ENCODE results near the gene OR4D2. TPM values are rescaled to one million over a fixed set of nuclear protein-coding genes. Genes with fewer than 3 reads are reported as not detected.
"Not testable (repeated sequence)": the region's sequence is repeated elsewhere in the genome, so short reads cannot be mapped to it uniquely, and the experiment has no call there.

Gene OR4D2
- total RNA-seq, 1 donor from 2014 or later = not detected

DNA sequence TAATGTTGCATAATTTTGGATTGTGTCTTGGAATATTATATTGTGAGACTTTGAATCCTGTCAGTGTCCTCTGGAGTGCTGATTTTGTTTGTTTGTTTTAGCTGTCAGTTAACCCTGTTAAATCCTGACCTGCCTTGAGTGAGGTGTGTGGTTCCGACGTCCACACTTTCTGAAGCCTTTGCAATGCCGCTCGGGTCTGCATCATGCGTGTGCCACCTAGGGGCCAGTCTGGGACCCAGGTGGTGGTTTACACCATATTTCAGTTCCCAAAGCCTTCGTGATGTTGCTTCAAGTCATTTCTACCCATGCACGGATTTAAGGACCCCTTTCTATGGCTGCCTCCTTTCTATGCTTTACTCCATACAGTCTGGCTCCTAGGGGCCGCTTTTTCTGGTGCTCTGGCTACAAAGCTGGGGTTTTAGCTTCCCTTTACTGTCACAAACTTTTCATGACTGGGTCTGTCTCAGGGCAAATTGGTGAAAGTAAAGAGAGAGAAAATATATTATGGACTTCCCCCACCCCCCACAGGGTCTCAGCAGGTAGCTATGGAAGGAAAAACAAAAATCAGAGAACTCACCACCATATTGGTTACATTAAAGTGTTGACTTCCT lies 30.0 kb upstream of the OR4D2 start:
- TF ChIP-seq, protein P1, sequence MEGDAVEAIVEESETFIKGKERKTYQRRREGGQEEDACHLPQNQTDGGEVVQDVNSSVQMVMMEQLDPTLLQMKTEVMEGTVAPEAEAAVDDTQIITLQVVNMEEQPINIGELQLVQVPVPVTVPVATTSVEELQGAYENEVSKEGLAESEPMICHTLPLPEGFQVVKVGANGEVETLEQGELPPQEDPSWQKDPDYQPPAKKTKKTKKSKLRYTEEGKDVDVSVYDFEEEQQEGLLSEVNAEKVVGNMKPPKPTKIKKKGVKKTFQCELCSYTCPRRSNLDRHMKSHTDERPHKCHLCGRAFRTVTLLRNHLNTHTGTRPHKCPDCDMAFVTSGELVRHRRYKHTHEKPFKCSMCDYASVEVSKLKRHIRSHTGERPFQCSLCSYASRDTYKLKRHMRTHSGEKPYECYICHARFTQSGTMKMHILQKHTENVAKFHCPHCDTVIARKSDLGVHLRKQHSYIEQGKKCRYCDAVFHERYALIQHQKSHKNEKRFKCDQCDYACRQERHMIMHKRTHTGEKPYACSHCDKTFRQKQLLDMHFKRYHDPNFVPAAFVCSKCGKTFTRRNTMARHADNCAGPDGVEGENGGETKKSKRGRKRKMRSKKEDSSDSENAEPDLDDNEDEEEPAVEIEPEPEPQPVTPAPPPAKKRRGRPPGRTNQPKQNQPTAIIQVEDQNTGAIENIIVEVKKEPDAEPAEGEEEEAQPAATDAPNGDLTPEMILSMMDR (IDR thresholded peaks at IDR 0.05; ENCODE audit: insufficient read depth, low read length, poor library complexity, severe bottlenecking) = peak; percentile 59
- Histone ChIP-seq H3K36me3 (ENCODE audit: control insufficient read depth, insufficient read depth, low read length) (no peaks in the 10 kb centered on the region), H3K4me3 (ENCODE audit: low read depth, low read length) (no peak overlapping the region), H3K27me3 (ENCODE audit: control insufficient read depth, insufficient read depth, low read length) (peaks cover 5% of the 10 kb centered on the region)
- no peak for DNase-seq (ENCODE audit: low read depth)

DNA sequence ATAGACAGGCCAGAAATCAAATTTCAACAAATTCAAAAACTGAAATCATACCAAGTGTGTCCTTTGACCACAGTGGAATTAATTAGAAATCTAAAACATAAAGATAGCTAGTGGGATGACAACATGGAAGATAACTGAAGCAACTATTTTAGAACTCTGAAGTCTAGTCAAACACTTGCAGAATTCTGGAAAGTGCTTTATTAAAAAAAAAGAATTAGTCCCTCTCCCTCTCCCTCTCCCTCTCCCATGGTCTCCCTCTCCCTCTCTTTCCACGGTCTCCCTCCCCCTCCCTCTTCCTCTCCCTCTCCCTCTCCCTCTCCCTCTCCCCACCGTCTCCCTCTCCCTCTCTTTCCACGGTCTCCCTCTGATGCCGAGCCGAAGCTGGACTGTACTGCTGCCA lies 25.3 kb upstream of the OR4D2 start:
- Histone ChIP-seq H3K36me3 (ENCODE audit: control insufficient read depth, insufficient read depth, low read length) (no peaks in the 10 kb centered on the region), H3K4me3 (ENCODE audit: low read depth, low read length) (no peak overlapping the region), H3K27me3 (ENCODE audit: control insufficient read depth, insufficient read depth, low read length) (no peaks in the 10 kb centered on the region)
- TF ChIP-seq, protein P1 (IDR thresholded peaks at IDR 0.05; ENCODE audit: insufficient read depth, low read length, poor library complexity, severe bottlenecking) = no peak
- DNase-seq (ENCODE audit: low read depth) = no peak

DNA sequence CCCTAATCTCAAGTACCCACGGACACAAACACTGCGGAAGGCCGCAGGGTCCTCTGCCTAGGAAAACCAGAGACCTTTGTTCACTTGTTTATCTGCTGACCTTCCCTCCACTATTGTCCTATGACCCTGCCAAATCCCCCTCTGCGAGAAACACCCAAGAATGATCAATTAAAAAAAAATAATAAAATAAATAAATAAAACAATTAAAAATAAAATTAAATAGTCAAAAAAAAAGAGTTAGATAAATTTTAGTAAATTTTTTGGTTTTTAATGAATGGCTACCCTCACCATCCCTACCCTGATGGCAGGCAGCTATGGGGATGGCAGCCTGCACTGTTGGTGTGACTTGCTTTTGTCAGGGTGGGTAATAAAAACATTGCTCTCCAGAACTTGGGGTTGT lies 23.4 kb upstream of the OR4D2 start:
- not testable (repeated sequence) for DNase-seq (ENCODE audit: low read depth); H3K27me3 ChIP-seq (ENCODE audit: control insufficient read depth, insufficient read depth, low read length); H3K4me3 ChIP-seq (ENCODE audit: low read depth, low read length); H3K36me3 ChIP-seq (ENCODE audit: control insufficient read depth, insufficient read depth, low read length)

DNA sequence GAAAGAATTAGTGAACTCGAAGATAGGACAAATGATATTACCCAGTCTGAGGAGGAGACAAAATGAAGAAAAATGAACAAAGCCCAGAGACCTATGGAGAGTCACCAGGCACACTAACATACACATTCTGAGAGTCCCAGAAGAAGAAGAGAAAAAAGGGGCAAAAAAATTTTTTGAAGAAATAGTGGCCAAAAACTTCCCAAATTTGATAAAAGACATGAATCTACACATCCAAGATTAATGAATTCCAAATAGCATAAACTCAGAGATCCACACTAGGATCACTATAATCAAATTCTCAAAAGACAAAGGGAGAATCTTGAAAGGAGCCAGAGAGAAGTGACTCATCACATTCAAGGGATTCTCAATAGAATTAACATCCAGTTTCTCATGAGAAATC lies 22.0 kb upstream of the OR4D2 start:
- H3K27me3 ChIP-seq (ENCODE audit: control insufficient read depth, insufficient read depth, low read length) = peaks cover 9% of the 10 kb centered on the region
- DNase-seq (ENCODE audit: low read depth) = no peak
- TF ChIP-seq, protein P1 (IDR thresholded peaks at IDR 0.05; ENCODE audit: insufficient read depth, low read length, poor library complexity, severe bottlenecking) = no peak
- H3K36me3 ChIP-seq (ENCODE audit: control insufficient read depth, insufficient read depth, low read length) = no peaks in the 10 kb centered on the region
- no peak overlapping the region for H3K4me3 ChIP-seq (ENCODE audit: low read depth, low read length)

DNA sequence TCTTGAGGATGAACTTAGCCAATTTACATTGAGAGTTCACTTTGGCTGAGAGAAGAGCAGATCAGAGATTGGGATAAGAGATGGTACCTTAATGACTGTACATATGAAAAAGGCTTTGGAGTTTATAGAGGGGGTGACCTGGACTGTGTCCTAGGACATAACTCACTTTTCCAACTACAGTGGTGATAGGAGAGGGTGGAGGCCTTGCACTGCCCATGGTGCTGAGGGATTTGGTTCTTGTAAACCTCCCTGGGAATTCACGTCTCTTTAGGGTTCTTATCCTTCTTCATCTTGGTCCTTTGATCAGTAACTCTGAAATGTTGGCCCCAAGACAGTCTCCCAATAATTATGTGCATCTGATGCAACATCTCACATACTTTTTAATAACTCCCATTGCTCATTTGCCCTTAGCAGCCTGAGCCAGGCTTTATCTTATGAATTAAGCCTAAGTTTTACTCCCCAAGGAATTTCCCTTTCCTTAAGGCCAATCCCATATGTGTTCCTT lies 18.8 kb upstream of the OR4D2 start, which contains the start of gene OR4D1:
Gene OR4D1 (plus strand): TSS at position 455 of the 505 bp plus-strand sequence. CDS start 6,770 bp downstream, outside the sequence.
- Histone ChIP-seq H3K36me3 (ENCODE audit: control insufficient read depth, insufficient read depth, low read length) (no peaks in the 10 kb centered on the region), H3K4me3 (ENCODE audit: low read depth, low read length) (no peak within 1 kb of the TSS), H3K27me3 (ENCODE audit: control insufficient read depth, insufficient read depth, low read length) (peaks cover 16% of the 10 kb centered on the region)
- TF ChIP-seq, protein P1 (IDR thresholded peaks at IDR 0.05; ENCODE audit: insufficient read depth, low read length, poor library complexity, severe bottlenecking) = no peak
- no peak for DNase-seq (ENCODE audit: low read depth)

DNA sequence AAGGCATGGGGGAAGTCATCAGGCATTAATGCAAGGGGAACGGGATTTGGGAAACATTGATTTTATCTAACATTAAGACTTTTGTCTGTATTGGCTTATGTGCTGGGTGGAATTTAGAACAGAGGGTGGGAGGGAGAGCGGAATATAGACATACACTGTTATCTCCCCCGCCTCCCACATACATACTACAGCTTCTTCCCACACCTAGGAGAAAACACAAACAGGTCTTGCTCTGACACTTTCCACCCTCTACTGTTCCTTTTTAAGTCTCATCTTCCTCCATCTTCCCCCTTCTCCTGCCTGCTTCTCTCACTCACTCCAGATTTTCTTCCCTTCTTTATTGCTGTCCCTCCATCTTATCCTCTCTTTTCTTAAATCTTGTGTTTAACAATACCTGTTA lies 18.2 kb upstream of the OR4D2 start:
- no peak for DNase-seq (ENCODE audit: low read depth)
- TF ChIP-seq, protein P1 (IDR thresholded peaks at IDR 0.05; ENCODE audit: insufficient read depth, low read length, poor library complexity, severe bottlenecking) = no peak
- Histone ChIP-seq H3K4me3 (ENCODE audit: low read depth, low read length) (no peak overlapping the region), H3K27me3 (ENCODE audit: control insufficient read depth, insufficient read depth, low read length) (peaks cover 18% of the 10 kb centered on the region), H3K36me3 (ENCODE audit: control insufficient read depth, insufficient read depth, low read length) (no peaks in the 10 kb centered on the region)

Data from kidney epithelial cell (primary cell).